NK-92 (cell line): ENCODE data around the gene RHOBTB1.

Source experiments
- DNase-seq: peaks from one replicate; lab custom pipeline; 2025; ENCODE audit not compliant: unreplicated experiment; lab: John Stamatoyannopoulos, UW

Gene RHOBTB1

GRCh38 chr10:60964257-60965235 lies 20.6 kb upstream of the RHOBTB1 start:
- no peak for DNase-seq

GRCh38 chr10:60963441-60964256 lies 19.7 kb upstream of the RHOBTB1 start:
- DNase-seq, result no peak

GRCh38 chr10:60962946-60963345 lies 19.0 kb upstream of the RHOBTB1 start:
- DNase-seq, result no peak

GRCh38 chr10:60960913-60961312 lies 16.9 kb upstream of the RHOBTB1 start:
- DNase-seq, result no peak

GRCh38 chr10:60960031-60960430 lies 16.0 kb upstream of the RHOBTB1 start:
- DNase-seq, result no peak

GRCh38 chr10:60958892-60959601 lies 15.1 kb upstream of the RHOBTB1 start:
- no peak for DNase-seq

GRCh38 chr10:60957667-60958221 lies 13.8 kb upstream of the RHOBTB1 start:
- DNase-seq, result no peak

- no peak for DNase-seq
Measured at GRCh38 chr10:60955957-60956425, 12.0 kb upstream of the RHOBTB1 start.

GRCh38 chr10:60955316-60955715 lies 11.3 kb upstream of the RHOBTB1 start:
- DNase-seq, result no peak

- no peak for DNase-seq
Measured at GRCh38 chr10:60954035-60954434, 10.1 kb upstream of the RHOBTB1 start.

- no peak for DNase-seq
Measured at GRCh38 chr10:60953420-60953819, 9.4 kb upstream of the RHOBTB1 start.

- DNase-seq, result no peak
Measured at GRCh38 chr10:60952846-60953220, 8.8 kb upstream of the RHOBTB1 start.

GRCh38 chr10:60952067-60952845 lies 8.3 kb upstream of the RHOBTB1 start:
- DNase-seq, result no peak

- no peak for DNase-seq
Measured at GRCh38 chr10:60951272-60951724, 7.3 kb upstream of the RHOBTB1 start.

GRCh38 chr10:60950300-60950699 lies 6.3 kb upstream of the RHOBTB1 start:
- DNase-seq, result no peak

- no peak for DNase-seq
Measured at GRCh38 chr10:60948851-60949250, 4.9 kb upstream of the RHOBTB1 start.

- DNase-seq, result no peak
Measured at GRCh38 chr10:60944910-60945297, 919 bp upstream of the RHOBTB1 start.

GRCh38 chr10:60943316-60944057 lies 498 bp downstream of the RHOBTB1 start:
- no peak for DNase-seq

- no peak for DNase-seq
Measured at GRCh38 chr10:60942788-60943315, 1.1 kb downstream of the RHOBTB1 start.
